DMS53 treated with DMSO at 0.1 percent for 48 hours (cell line): Measurements from ENCODE around the gene DDX54.

ENCODE experiments used
- DNase-seq: peaks from one replicate; lab custom pipeline; 2025; ENCODE audit not compliant: unreplicated experiment; lab: John Stamatoyannopoulos, UW

The DDX54 gene

GRCh38 chr12:113165521-113166450 is 19.5 kb downstream of the DDX54 start:
- no peak for DNase-seq

- no peak for DNase-seq
Measured at GRCh38 chr12:113164014-113164413, 21.3 kb downstream of the DDX54 start.

- DNase-seq: no peak
Measured at GRCh38 chr12:113163030-113163360, 22.3 kb downstream of the DDX54 start.

GRCh38 chr12:113162102-113163029 is 22.9 kb downstream of the DDX54 start:
- no peak for DNase-seq

GRCh38 chr12:113161415-113162016 is 23.8 kb downstream of the DDX54 start:
- peak; percentile 26 for DNase-seq

- no peak for DNase-seq
Measured at GRCh38 chr12:113159937-113160336, 25.3 kb downstream of the DDX54 start.

GRCh38 chr12:113158439-113159203 is 26.7 kb downstream of the DDX54 start:
- no peak for DNase-seq

GRCh38 chr12:113157218-113157859 is 27.9 kb downstream of the DDX54 start:
- DNase-seq: no peak

GRCh38 chr12:113155646-113156045 is 29.6 kb downstream of the DDX54 start:
- no peak for DNase-seq

GRCh38 chr12:113155060-113155459 is 30.2 kb downstream of the DDX54 start:
- no peak for DNase-seq

- peak; percentile 80 for DNase-seq
Measured at GRCh38 chr12:113154351-113154973, 30.8 kb downstream of the DDX54 start.

GRCh38 chr12:113152835-113153814 is 32.2 kb downstream of the DDX54 start:
- DNase-seq: peak; percentile 87

- DNase-seq: no peak
Measured at GRCh38 chr12:113152196-113152834, 33.0 kb downstream of the DDX54 start.

- no peak for DNase-seq
Measured at GRCh38 chr12:113151655-113152054, 33.6 kb downstream of the DDX54 start.

- DNase-seq: no peak
Measured at GRCh38 chr12:113149361-113150150, 35.7 kb downstream of the DDX54 start, which contains the start of gene CFAP73. Gene CFAP73, plus strand, starts transcription at chr12:113149724. Its CDS starts 134 bp downstream, at chr12:113149858.

GRCh38 chr12:113146999-113147398 is 38.3 kb downstream of the DDX54 start:
- DNase-seq: no peak
